RCC 7860 (cell line): ENCODE measurements around the gene ARV1.
"Not testable (repeated sequence)": the region's sequence is repeated elsewhere in the genome, so short reads cannot be mapped to it uniquely, and the experiment has no call there.

Experiments
- DNase-seq: peaks from one replicate; pipeline ENCODE4 v3.0.0-alpha.2; 2015; ENCODE audit warnings: low spot score
- FAIRE-seq: peaks from 2 replicates; lab custom pipeline; 2012; peaks lifted over from hg19 to GRCh38; lab: Jason Lieb, UNC

Gene ARV1

GRCh38 chr1:231016234-231016633 is 37.3 kb downstream of the ARV1 start:
- DNase-seq (no peak), FAIRE-seq (no peak)

GRCh38 chr1:231016966-231017365 is 38.1 kb downstream of the ARV1 start:
- FAIRE-seq (no peak), DNase-seq (no peak)

- no peak for DNase-seq
- no peak for FAIRE-seq
Observed at GRCh38 chr1:231019711-231020110, 40.8 kb downstream of the ARV1 start.

GRCh38 chr1:231020139-231020601 is 41.3 kb downstream of the ARV1 start:
- FAIRE-seq = no peak
- DNase-seq = no peak

- DNase-seq (no peak), FAIRE-seq (no peak)
Observed at GRCh38 chr1:231020816-231021215, 41.9 kb downstream of the ARV1 start.

GRCh38 chr1:231021540-231022031 is 42.7 kb downstream of the ARV1 start:
- no peak for DNase-seq
- no peak for FAIRE-seq

- DNase-seq, FAIRE-seq: not testable (repeated sequence)
Observed at GRCh38 chr1:231022543-231022942, 43.6 kb downstream of the ARV1 start.

- FAIRE-seq (no peak), DNase-seq (no peak)
Observed at GRCh38 chr1:231023150-231023549, 44.3 kb downstream of the ARV1 start.

- DNase-seq = no peak
- no peak for FAIRE-seq
Observed at GRCh38 chr1:231026576-231026975, 47.7 kb downstream of the ARV1 start.

- DNase-seq = no peak
- no peak for FAIRE-seq
Observed at GRCh38 chr1:231027136-231027925, 48.4 kb downstream of the ARV1 start.

- no peak for DNase-seq
Observed at GRCh38 chr1:231027971-231028370, 49.1 kb downstream of the ARV1 start.

GRCh38 chr1:231028682-231029081 is 49.8 kb downstream of the ARV1 start:
- no peak for DNase-seq
- FAIRE-seq = no peak

More at GRCh38 chr1:231027971-231028370, 49.1 kb downstream of the ARV1 start:
- FAIRE-seq = no peak

- FAIRE-seq, DNase-seq: not testable (repeated sequence)
Observed at GRCh38 chr1:231029247-231029646, 50.4 kb downstream of the ARV1 start.

- no peak for FAIRE-seq
- no peak for DNase-seq
Observed at GRCh38 chr1:231029841-231030240, 50.9 kb downstream of the ARV1 start.

GRCh38 chr1:231032963-231033362 is 54.1 kb downstream of the ARV1 start:
- no peak for FAIRE-seq
- no peak for DNase-seq

- FAIRE-seq (no peak), DNase-seq (no peak)
Observed at GRCh38 chr1:231035799-231036198, 56.9 kb downstream of the ARV1 start.

GRCh38 chr1:231036416-231036815 is 57.5 kb downstream of the ARV1 start:
- FAIRE-seq = no peak
- no peak for DNase-seq

- no peak for FAIRE-seq
- DNase-seq = no peak
Observed at GRCh38 chr1:231037585-231038517, 59.0 kb downstream of the ARV1 start.

GRCh38 chr1:231039161-231040018 is 60.5 kb downstream of the ARV1 start:
- no peak for FAIRE-seq
- no peak for DNase-seq

- DNase-seq (no peak), FAIRE-seq (no peak)
Observed at GRCh38 chr1:231040019-231040799, 61.3 kb downstream of the ARV1 start, which contains the start of gene FAM89A. TSS of gene FAM89A (minus strand) at chr1:231040254. CDS start at chr1:231040211, 43 bp downstream.
